ENCODE data around the gene PRR3.

The PRR3 gene

DNA sequence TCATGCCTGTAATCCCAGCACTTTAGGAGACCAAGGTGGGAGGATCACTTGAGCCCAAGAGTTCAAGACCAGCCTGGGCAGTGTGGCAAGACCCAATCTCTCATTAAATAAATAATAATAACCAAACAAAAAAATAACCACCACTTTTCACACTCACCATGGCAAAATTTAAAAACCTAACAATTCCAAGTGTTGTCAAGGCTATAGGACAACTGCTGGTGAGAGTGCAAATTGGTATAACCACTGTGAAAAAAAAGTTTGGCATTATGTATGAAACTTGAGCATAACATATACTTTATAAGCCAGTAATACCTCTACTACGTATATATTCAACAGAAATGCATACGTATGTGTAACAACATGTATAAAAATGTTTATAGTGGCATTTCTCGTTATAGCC lies 3.8 kb downstream of the PRR3 start:
- Histone ChIP-seq H3F3A (ENCODE audit: low read depth) (peaks cover 4% of the 10 kb centered on the region; the same call in 1 of the 2 replicates), H3K79me2 (ENCODE audit: insufficient read depth, low read length) (peaks cover 30% of the 10 kb centered on the region), H3K27me3 (ENCODE audit: insufficient read depth, low read length, poor library complexity, severe bottlenecking) (no peaks in the 10 kb centered on the region), H3K9ac (ENCODE audit: low read depth, low read length, poor library complexity, severe bottlenecking) (no peak overlapping the region), H3K9me3 (ENCODE audit: insufficient read depth, low read depth, low read length) (no peaks in the 10 kb centered on the region), H3K4me1 (ENCODE audit: insufficient read depth, low read length, poor library complexity, severe bottlenecking) (peaks cover 14% of the 10 kb centered on the region), H4K20me1 (ENCODE audit: insufficient read depth, low read length, poor library complexity, severe bottlenecking) (peaks cover 21% of the 10 kb centered on the region), H3K36me3 (ENCODE audit: insufficient read depth, low read length) (peaks cover 12% of the 10 kb centered on the region; the same call in 1 of the 2 replicates), H3K4me3 (ENCODE audit: low read length, poor library complexity, severe bottlenecking) (no peak overlapping the region), H3K4me2 (ENCODE audit: low read depth, low read length, poor library complexity, severe bottlenecking) (no peak overlapping the region), H2AFZ (ENCODE audit: low read length) (no peak overlapping the region), H3K9me2 (replicated peaks; ENCODE audit: low read depth, low read length) (no peaks in the 10 kb centered on the region)
- TF ChIP-seq, protein P1, sequence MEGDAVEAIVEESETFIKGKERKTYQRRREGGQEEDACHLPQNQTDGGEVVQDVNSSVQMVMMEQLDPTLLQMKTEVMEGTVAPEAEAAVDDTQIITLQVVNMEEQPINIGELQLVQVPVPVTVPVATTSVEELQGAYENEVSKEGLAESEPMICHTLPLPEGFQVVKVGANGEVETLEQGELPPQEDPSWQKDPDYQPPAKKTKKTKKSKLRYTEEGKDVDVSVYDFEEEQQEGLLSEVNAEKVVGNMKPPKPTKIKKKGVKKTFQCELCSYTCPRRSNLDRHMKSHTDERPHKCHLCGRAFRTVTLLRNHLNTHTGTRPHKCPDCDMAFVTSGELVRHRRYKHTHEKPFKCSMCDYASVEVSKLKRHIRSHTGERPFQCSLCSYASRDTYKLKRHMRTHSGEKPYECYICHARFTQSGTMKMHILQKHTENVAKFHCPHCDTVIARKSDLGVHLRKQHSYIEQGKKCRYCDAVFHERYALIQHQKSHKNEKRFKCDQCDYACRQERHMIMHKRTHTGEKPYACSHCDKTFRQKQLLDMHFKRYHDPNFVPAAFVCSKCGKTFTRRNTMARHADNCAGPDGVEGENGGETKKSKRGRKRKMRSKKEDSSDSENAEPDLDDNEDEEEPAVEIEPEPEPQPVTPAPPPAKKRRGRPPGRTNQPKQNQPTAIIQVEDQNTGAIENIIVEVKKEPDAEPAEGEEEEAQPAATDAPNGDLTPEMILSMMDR (conservative IDR thresholded peaks at IDR 0.05; ENCODE audit: low read length): no peak
- no peak for TF ChIP-seq EZH2phosphoT487 (IDR thresholded peaks at IDR 0.05; ENCODE audit: borderline replicate concordance)

DNA sequence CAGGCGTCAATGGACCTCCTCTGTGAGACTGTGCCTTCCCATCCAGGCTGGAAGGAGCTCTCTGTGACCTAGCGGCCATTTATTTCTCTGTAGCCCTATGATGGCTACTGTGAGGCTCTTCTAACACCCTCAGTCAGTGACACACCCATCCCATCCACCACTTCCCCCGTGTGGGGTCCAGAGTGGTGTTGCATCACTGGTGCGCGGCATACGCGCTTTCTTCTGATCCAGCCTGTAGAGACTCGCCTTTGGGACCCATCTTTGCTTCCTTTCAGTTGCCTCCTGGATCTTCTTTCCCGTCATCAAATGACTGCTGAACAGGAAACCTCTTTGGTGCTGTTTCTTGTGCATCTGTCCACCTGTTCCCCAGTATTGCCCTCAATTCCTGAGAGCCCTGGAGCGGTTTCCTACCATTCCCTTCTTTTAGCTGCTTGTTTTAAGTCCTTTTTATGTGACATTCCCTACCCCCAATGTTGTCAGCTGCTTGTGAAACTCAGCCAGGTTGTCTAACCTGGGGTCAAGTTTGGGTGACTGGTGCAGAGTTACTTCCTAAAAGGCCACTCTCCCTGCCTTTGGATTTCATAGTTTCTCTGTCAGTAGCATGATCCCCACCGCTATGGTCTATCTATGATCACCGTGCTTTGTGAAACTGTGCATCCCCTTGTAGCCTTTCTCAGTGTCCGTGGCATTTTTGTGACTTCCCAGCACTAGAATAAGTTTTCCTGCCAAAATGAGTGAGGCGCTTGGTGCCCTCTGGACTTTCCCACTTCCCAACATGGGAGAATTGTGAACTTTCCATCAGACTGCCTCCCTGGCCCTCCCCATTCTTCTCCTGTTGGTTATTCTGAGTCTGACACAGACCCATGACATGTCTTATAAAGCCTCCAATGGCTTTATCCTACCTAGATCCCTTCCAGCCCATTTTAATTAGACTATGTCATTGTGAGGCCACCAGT lies 5.7 kb downstream of the PRR3 start:
- peaks cover 12% of the 10 kb centered on the region; the same call in 1 of the 2 replicates for H3K36me3 ChIP-seq (ENCODE audit: insufficient read depth, low read length)
- TF ChIP-seq, protein P1 (conservative IDR thresholded peaks at IDR 0.05; ENCODE audit: low read length): no peak
- no peak for TF ChIP-seq EZH2phosphoT487 (IDR thresholded peaks at IDR 0.05; ENCODE audit: borderline replicate concordance)

DNA sequence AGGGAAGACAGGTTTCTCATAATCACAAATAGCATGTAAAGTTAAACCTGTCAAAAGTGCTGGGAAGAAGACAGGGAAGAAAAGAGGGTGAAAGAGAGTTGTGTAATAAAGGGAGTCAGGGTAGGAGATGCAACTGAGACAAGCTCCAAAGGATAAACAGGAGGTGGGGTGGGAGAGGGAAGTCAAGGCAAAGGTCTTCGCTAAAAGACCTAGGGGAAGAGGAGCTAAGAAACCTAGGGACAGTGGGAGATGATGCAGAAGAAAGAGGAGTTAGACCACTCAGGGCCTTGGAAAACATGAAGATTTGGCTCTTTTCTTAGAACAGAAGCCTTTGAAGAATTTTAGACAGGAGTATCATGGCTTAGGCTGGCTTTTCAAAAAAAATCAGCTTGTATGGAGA lies 7.0 kb downstream of the PRR3 start:
- Histone ChIP-seq H3K9ac (ENCODE audit: low read depth, low read length, poor library complexity, severe bottlenecking) (no peak overlapping the region), H3K27me3 (ENCODE audit: insufficient read depth, low read length, poor library complexity, severe bottlenecking) (no peaks in the 10 kb centered on the region), H3K9me3 (ENCODE audit: insufficient read depth, low read depth, low read length) (no peaks in the 10 kb centered on the region), H3K4me3 (ENCODE audit: low read length, poor library complexity, severe bottlenecking) (no peak overlapping the region), H3K4me1 (ENCODE audit: insufficient read depth, low read length, poor library complexity, severe bottlenecking) (no peaks in the 10 kb centered on the region), H3K4me2 (ENCODE audit: low read depth, low read length, poor library complexity, severe bottlenecking) (no peak overlapping the region), H3K79me2 (ENCODE audit: insufficient read depth, low read length) (peaks cover 9% of the 10 kb centered on the region; the same call in 1 of the 2 replicates), H4K20me1 (ENCODE audit: insufficient read depth, low read length, poor library complexity, severe bottlenecking) (peaks cover 4% of the 10 kb centered on the region), H2AFZ (ENCODE audit: low read length) (no peak overlapping the region), H3F3A (ENCODE audit: low read depth) (peaks cover 4% of the 10 kb centered on the region; the same call in 1 of the 2 replicates), H3K36me3 (ENCODE audit: insufficient read depth, low read length) (peaks cover 12% of the 10 kb centered on the region; the same call in 1 of the 2 replicates), H3K9me2 (replicated peaks; ENCODE audit: low read depth, low read length) (no peaks in the 10 kb centered on the region)
- TF ChIP-seq EZH2phosphoT487 (IDR thresholded peaks at IDR 0.05; ENCODE audit: borderline replicate concordance): no peak
- TF ChIP-seq, protein P1 (conservative IDR thresholded peaks at IDR 0.05; ENCODE audit: low read length): no peak

More for the DNA sequence above, 5.7 kb downstream of the PRR3 start:
- peaks cover 16% of the 10 kb centered on the region for H4K20me1 ChIP-seq (ENCODE audit: insufficient read depth, low read length, poor library complexity, severe bottlenecking)
- no peaks in the 10 kb centered on the region for H3K9me2 ChIP-seq (replicated peaks; ENCODE audit: low read depth, low read length)
- H2AFZ ChIP-seq (ENCODE audit: low read length): no peak overlapping the region
- no peaks in the 10 kb centered on the region for H3K9me3 ChIP-seq (ENCODE audit: insufficient read depth, low read depth, low read length)
- H3K9ac ChIP-seq (ENCODE audit: low read depth, low read length, poor library complexity, severe bottlenecking): no peak overlapping the region
- no peaks in the 10 kb centered on the region for H3K27me3 ChIP-seq (ENCODE audit: insufficient read depth, low read length, poor library complexity, severe bottlenecking)
- peaks cover 22% of the 10 kb centered on the region for H3K79me2 ChIP-seq (ENCODE audit: insufficient read depth, low read length)
- H3F3A ChIP-seq (ENCODE audit: low read depth): peaks cover 4% of the 10 kb centered on the region; the same call in 1 of the 2 replicates
- H3K4me1 ChIP-seq (ENCODE audit: insufficient read depth, low read length, poor library complexity, severe bottlenecking): peaks cover 12% of the 10 kb centered on the region
- no peak overlapping the region for H3K4me3 ChIP-seq (ENCODE audit: low read length, poor library complexity, severe bottlenecking)
- no peak overlapping the region for H3K4me2 ChIP-seq (ENCODE audit: low read depth, low read length, poor library complexity, severe bottlenecking)
